ENCODE data around the gene PHLDB1.

- TF ChIP-seq CTCF (IDR thresholded peaks at IDR 0.05), result no peak
- no peak for TF ChIP-seq POLR2A (IDR thresholded peaks at IDR 0.05)
Observed at GRCh38 chr11:118597556-118597955, 9.9 kb upstream of the PHLDB1 start.

Data from lower leg skin (tissue), 3 donors.